HG02623 (cell line): ENCODE data around the gene RUNX1.
"Not testable (repeated sequence)": the region's sequence is repeated elsewhere in the genome, so short reads cannot be mapped to it uniquely, and the experiment has no call there.

ENCODE experiments used
- ATAC-seq: cut with Tn5 transposase; IDR thresholded peaks from one replicate; pipeline ENCODE4 v1.9.1; 2021; ENCODE audit warnings: moderate library complexity; ENCODE audit not compliant: unreplicated experiment

Gene RUNX1

DNA sequence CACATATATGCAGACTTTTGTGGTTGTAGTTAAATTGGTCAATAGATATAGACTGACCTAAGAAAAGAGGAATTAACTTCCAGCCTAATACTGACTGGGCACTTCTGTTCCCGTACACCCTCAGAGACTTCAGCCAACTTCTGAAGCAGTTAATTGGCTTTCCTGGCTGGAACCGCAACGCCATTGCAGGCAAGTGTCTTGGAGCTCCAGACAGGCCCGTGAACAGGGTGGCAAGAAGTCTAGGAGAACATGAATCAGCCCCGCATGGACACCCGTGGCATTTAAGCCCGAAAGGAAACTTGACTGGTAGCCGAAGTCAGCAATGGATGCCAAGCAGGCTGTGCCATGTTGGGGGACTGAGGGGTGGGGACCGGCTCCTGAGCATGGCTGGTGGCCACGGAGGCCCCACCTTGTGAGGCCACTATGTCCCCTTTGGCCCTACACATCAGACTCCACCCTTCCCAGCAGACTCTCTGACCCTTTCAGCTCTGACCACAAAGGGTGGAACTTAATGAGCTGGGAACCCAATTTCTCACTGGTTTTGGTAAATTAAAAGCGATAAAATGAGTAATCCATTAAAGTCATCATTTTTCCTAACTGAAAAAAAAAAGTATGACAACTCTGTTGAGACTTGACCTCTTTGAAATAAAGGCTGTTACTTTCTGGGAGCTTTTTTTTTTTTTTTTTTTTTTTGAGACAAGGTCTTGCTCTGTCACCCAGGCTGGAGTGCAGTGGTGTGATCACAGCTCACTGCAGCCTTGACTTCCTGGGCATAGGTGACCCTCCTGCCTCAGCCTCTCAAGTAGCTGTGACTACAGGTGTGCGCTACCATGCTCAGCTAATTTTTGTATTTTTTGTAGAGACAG lies 54.1 kb downstream of the RUNX1 start:
- ATAC-seq = no peak

DNA sequence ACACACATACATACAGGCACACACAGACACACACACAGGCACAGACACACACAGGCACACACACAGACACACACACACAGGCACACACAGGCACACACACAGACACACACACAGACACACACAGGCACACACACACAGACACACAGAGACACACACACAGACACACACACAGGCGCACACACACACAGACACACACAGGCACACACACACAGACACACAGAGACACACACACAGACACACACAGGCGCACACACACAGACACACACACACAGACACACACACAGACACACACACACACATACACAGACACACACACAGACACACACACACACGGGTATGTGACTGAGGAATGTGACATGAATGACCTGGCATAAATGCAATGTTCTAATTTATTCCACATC lies 55.6 kb downstream of the RUNX1 start:
- not testable (repeated sequence) for ATAC-seq

DNA sequence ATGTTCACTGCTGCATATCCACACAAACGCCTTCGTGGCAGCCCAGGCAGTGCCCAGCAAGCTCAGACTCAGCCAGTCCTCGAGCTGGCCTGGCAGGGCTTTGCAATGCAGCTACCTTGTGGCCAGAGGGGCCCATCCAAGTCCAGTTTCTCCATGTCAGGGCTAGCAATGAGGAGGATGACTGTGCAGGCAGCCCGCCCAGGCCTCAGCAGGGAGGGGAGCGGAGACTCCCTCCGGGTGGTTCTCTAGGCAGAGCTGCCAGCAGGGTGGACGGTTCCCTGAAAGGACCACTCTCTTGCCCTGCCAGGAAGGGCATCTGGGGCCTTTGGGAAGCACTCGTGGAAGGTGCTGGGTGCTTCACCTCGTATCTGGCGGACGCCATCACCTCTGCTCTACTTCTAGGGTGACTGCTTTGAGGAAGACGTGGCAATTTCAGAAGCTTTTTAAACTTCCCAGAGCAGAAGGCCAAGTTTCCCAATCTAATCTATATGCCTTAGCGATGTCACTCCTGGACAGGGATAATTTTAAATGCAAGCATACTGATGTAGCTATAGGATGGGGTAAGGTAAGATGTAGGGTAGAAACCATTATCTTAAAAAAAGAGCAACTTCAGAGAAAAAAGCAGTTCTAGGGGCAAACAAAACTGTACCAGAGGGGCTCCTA lies 56.2 kb downstream of the RUNX1 start:
- no peak for ATAC-seq

DNA sequence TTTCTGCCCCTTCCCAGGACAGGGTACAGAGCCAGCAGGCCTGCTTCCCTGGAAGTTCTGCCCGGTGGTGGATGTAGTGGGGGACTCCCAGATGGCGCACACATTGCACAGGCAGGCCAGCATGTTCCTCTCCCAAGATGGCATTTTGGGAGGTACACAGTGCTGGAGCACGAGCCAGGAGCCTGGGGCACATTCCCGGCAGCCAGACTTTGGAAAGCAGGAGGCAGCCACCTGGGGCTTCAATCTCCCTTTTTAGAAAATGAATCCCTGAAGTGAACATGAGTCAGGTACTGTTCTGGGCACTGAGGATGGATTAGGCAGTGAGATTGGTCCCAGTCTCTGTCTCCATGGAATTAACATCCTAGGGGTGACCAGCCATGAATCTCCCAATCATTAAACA lies 56.9 kb downstream of the RUNX1 start:
- no peak for ATAC-seq

DNA sequence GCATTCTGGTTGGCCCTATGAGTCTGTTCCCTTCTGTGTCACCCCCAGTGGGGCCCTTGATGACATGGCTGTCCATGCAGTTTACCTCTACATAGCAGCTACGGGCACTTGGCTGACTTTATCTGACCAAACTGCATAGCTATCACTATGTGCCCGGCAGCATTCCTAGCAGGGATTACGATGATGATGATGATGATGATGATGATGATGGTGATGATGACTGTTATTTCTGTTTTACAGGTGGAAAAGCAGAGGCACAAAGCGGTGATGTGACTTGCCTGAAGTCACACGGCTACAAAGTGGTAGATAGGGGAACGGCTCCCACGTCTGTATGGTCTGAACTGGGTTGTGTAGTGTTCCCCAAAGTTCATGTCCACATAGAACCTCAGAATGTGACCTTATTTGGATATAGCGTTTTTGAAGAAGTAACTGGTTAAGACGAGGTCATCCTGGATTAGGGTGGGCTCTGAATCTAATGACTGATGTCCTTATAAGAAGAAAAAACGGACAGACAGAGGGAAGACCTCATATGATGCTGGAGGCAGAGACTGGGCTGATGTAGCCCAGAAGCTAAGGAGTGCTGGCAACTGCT lies 57.6 kb downstream of the RUNX1 start:
- ATAC-seq = no peak

DNA sequence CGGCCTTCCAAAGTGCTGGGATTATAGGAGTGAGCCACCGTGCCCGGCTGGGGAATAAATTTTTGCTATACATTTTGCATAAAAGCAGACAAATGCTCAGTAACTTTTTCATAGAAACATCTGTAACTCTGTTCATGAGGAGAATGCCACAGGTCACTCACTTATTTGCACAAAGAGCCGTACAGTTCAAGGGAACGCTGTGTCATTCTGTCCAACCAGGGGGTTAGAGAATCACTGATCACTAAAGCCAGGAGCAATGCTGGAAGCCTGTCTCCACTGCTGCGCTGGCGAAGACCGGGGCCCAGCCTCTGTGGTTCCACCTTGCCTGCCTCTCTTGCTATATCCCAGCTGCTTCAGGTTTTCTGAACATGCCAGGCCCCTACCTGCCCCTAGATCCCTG lies 58.3 kb downstream of the RUNX1 start:
- ATAC-seq = no peak

DNA sequence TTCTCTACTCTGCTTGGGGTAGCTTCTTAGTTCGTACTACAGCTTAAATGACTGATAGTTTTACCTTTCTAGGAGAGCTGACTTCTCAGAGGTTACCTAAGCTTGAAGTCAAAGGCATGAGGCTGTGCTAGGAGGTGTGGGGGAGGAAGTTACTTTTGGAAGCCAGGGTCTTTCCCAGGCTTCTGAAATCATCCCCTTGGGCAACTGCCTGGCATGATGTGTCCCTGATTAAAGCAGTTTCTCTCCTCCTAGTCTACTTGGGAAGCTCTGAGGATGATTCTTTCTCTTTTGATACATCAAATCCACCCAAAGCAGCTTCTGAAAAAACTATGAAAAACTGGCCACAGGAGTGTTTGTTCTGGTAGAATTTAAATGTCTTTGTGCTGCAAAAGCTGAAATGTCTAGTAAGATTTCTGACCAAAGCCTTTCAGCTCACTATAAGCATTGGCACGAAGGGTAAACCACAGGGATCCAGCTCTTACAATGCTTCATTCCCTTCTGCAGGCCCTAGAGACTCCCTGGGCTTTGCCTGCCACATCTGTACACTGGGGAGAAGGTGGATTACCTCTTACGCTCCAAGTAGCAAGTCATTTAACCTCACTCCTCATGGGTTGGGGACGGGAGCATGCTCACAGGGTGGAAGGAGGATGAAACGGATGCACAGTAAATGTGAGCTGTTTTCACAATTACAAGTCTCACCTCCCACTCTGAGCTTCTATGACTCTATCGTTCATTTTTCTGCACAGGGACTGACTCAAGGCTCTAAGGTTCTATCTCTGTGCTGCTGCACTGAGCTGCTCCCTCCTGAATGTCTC lies 59.6 kb downstream of the RUNX1 start:
- ATAC-seq = no peak

DNA sequence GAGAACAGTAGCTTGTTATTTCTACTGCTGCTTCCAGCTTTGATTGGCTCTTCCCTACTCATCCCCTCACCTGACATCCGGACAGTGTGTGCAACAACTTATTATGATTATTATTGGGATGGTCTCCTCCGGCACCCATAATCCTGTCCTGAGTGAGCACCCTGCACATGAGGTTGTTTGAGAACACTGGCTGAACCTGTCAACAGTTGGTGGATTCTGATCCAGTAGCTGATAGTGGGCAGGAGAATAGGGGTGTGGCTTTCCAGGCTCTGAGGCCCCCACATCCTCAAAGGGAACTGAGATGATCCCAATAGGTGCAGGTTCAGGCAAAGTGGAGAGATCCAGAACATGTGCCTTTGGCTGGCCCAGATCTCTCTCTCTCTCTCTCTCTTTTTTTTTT lies 60.5 kb downstream of the RUNX1 start:
- ATAC-seq = no peak

DNA sequence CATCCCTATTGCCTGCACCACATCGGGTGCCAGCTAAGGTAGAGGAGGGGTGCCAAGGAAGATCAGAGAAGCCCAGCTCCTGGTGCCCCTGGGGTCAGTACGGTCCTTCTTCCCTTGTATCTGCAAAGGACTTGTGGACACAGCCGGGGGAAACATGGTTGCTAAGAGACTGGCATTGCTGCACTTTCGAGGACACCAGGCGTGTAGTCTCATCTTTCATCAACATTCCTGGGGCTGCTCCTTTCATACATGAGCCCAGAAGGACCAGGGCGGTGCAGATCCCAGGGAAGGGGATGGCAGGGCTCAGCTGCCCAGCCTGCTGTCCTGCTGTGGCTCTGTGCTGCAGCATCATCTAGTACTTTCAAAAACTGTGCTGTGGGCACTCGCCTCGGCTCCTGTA lies 61.0 kb downstream of the RUNX1 start:
- no peak for ATAC-seq

DNA sequence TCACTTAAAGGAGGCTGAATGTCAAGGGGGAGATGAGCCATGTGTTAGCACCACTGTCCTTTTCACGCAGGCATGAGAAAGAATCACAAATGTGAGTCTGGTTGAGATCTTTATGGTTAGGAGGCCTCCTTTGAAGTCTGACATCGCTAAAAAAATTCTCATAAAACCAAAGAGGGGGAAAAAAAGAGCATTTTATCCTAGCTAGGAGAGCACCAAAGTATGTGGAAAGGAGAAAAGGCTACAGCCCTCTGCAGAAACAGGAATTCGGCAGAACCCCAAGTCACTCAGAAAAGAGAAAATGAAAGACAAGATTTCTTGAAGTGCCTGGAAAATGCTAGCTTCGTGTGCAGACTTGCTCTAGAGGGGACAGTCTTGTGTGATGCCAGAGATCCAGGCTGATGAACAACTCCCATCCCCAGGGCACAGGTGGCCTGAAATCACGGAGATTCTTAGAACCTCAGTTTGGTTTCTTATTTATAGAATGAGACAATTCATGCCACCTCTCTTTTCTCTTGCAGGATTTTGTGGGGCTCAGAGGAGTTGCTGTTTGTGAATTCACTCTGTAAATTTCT lies 61.5 kb downstream of the RUNX1 start:
- peak; percentile 23 for ATAC-seq

DNA sequence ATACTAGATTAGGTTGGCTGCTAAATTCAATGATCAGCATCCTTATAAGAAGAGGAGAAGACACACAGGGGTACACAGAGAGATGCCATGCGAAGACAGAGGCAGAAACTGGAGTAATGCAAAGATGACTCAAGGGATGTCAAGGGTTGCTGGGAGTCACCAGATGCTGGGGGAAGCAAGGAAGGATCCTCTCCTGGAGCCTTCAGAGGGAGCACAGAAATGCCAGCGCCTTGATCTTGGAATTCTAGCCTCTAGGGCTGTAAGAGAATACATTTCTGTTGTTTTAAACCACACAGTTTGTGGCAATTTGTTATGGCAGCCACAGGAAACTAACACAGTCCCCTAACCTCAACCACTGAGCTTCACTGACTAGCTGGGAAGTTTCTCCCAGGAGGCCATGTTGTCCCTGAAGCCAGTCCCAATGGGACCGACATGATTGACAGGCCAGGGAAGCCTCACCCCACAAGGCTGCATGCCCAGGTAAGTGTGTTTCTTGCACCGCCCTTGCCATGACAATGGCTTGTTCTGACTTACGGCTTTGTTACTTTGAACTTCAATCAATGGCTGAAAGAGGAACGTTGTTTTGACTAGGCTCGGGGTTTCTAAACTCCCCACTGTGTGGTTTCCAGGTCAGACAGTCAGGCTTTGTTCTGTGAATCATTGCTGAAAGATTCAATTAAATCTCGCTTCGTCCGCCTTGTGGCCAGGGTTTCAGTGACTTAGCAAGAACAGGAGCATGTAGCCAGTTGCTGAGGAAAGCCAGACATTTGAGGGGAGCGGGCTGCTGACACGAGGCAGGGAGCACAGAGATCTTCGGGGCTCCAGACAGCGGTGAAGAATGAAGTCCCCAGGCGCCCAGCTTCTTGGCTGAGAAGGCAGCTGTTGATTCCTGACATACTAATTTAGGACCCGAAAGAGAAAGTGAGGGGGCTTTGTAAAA lies 62.3 kb downstream of the RUNX1 start:
- ATAC-seq = peak; percentile 52

DNA sequence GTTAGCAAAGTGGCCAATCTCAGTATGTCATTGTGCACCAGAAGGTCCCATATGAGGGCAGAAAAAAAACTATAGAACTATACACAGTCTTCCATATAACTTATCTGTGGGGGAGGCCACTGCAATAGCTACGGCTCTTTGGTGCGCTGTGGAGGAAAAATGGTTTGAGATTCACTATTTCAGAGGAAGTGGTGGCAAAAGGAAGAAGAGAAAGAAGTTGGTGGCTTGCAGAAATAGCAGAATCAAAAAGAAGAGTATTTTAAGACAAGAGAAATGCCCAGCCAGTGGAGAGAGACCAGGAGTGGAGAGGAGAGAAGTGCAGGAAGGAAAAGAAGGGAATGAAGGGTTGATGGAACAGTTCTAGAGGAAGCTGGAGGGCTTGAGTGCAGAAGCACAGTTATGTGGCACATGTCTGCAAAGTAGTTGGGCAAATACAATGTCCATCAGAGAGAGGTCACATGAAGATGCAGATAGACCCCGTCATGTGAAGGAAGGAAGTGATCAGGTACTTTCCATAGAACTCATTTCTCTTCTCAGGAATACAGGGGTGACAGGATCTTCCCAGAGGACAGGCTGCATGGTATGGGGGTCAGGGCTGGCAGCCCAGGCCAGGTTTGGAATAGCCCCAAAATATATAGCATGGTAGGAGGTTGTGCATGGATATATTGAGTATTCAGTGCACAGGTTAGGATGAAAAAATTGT lies 64.6 kb downstream of the RUNX1 start:
- ATAC-seq = no peak

DNA sequence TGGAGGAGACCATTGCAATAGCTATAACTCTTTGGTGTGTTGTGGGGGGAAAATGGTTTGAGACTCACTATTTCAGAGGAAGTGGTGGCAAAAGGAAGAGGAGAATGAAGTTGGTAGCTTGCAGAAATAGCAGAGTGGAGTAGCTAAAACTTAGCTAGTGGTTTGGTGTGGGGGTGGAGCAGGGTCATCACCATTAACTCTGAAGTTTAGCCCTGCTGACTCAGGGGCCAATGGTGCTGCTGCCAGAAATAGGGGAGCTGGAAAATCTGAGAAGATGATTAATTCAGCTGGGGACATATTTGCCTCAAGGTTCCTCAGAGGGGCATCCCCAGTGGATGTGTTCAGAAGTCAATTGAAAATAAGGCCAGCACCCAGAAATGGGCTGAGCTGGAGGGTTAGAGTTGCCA lies 65.4 kb downstream of the RUNX1 start:
- no peak for ATAC-seq

DNA sequence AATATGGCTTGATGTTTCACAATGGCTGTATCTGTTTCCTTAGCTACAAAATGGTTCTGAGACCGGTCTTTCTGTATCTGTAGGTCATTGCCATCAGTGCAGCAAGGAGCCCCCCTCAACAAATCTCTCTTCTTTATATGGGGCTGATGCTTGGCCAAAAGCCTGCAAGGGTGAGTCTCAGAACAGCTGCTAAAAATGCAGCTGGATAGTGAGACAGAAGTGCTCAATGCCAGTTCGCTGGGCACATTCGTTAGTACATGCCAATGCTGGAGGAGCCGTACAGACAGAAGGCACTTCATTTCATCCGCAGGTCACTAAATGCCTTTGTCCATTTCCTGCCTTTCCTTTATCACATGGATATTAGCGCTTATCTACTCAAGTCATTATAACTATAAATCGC lies 67.3 kb downstream of the RUNX1 start:
- ATAC-seq = no peak

DNA sequence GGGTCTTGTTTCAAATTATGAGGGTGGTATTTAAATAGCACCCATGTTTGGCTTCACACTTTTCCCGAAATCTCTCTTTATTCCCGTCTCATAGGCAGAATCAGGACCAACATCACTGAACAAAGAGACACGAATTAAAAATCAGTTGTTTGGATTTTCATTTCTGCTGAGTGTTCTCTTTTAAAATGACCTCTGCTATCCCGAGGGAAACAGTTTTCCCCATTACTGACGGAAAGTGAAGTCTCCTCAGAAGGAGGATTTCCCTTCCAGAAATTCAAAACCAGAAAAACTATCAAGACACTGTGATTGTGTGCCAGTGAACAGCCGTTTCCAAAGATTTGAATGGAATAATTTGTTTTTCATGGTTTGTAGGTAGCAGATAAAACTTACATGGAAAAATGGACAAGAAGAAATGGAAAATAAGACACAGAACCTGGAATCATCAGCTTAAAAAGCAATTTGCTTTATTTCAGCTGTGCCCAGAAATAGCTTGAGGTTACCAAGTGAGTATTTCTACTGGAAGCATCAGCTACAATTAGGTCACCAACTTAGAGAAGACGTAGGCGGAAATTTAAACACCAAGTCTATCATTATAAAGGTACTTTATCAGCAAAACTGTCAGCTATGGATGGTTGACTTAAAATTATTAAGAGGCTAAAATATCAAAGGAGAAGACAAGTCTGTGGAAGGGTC lies 68.5 kb downstream of the RUNX1 start:
- ATAC-seq = no peak

DNA sequence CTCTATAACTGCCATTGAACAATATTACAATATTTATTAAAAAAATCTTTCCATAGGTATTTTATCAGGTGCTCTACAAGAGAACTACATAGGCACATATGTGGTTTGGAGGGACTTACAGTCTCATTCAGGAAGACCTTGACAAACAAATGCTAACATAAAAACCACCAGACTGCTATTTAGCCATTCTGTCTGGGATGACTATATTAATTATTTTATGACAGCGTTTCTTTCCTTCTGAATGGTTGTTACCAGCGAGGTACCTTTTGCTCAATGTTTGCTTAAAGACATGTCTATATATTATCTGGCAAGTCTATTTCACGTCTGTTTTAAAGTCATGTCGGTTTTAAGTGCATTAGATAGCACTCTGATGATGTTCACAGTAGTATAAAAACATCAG lies 69.7 kb downstream of the RUNX1 start:
- no peak for ATAC-seq

DNA sequence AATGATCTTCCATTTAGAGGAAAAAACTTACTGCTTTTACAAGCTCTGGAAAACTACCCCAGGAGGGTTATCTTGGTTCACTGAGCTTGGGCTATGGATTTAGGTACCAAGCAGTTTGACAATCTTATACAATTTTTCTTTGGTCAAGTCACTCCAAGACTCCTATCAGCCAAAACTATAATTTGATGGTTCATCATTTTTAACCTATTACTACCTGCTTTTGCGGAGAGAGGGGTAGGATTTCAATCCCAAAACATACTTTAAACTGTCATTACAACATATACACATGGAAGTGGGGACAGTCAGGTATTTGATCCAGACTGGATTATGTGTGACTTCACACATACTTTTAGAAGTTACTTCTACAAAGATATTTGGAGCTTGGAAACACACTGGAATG lies 71.8 kb downstream of the RUNX1 start:
- ATAC-seq = no peak

DNA sequence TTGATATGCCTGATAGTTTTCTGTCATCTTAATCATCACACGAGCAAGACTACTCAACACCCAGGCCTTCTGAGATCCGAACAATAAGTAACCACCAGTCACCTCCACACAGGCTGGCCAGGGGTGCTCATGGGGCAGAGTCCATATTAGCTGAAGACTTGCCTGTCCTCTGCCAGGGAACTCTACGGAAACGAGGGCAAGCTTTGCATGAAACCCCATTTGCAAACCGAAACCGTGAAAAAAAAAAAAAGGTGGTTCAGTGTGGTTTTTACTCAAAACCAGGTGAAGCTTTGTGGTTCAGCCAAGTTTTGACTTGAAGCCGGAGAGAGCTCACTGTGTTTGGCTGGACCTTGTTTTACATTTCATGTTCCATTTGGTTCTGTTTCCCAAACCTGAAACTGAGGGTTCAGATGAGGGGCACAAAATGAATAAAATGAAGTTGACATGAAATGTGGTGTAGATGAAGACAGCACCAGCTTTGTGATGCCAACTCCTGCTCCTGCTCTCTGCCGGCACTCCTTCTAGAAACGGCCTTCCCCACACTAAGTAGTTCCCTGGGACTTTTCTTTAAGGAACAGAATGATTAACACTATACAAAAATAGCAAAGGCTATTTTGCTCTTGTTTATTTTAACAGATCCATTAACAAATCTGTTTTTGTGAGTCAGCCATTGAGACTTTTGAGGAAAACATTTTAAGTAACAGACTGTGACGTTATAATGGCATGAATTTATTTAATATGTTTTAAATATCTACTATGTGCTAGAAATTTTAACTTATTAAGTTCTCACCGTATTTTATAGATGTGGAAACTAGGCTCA lies 74.7 kb downstream of the RUNX1 start:
- peak; percentile 79 for ATAC-seq
